Subcutaneous abdominal adipose tissue (tissue), 5 donors: ENCODE data around the gene LRRFIP2.

ENCODE experiments used
- H3K27ac ChIP-seq: one replicate; pipeline ENCODE4 v1.7.0; 2013; ENCODE audit warnings: low read depth, mild to moderate bottlenecking, inconsistent platforms, low read length, moderate library complexity
- H3K27me3 ChIP-seq, 5 donors: one replicate each; pipeline ENCODE4 v1.7.0; 2013; ENCODE audit warnings: low read length in 5 of 5, inconsistent platforms in 1 of 5; ENCODE audit not compliant: control insufficient read depth in 5 of 5, insufficient read depth in 4 of 5
- H3K36me3 ChIP-seq, 5 donors: one replicate each; pipeline ENCODE4 v1.7.0; 2013; ENCODE audit warnings: low read length in 5 of 5; ENCODE audit not compliant: control insufficient read depth in 5 of 5, insufficient read depth in 5 of 5
- H3K4me1 ChIP-seq, 5 donors: one replicate each; pipeline ENCODE4 v1.7.0; 2013; ENCODE audit warnings: low read length in 5 of 5, mild to moderate bottlenecking in 3 of 5, moderate library complexity in 1 of 5; ENCODE audit not compliant: control insufficient read depth in 5 of 5, insufficient read depth in 5 of 5
- H3K4me3 ChIP-seq, 5 donors: one replicate each; pipeline ENCODE4 v1.7.0; 2013; ENCODE audit warnings: low read length in 5 of 5, low read depth in 1 of 5
- H3K9ac ChIP-seq, 5 donors: one replicate each; pipeline ENCODE4 v1.7.0; 2013; ENCODE audit warnings: low read length in 5 of 5, mild to moderate bottlenecking in 4 of 5, moderate library complexity in 3 of 5
- H3K9me3 ChIP-seq, 5 donors: one replicate each; pipeline ENCODE4 v1.7.0; 2013; ENCODE audit warnings: low read length in 5 of 5; ENCODE audit not compliant: control insufficient read depth in 5 of 5
- donor health status: healthy.
- donor health status: healthy.
- donor health status: healthy.
- donor health status: healthy.
- donor health status: healthy.

Gene LRRFIP2

GRCh38 chr3:37029516-37030163 is 144.7 kb downstream of the LRRFIP2 start:
- Histone ChIP-seq H3K9me3 (no peaks in the 10 kb centered on the region), H3K4me3 (no peak overlapping the region), H3K27me3 (no peaks in the 10 kb centered on the region), H3K27ac (no peak overlapping the region), H3K9ac (no peak overlapping the region), H3K36me3 (peaks cover 16 to 69% (median 41%) of the 10 kb centered on the region in 5 donors), H3K4me1 (peaks cover 0 to 10% (median 4%) of the 10 kb centered on the region in 5 donors)

- H3K27me3 ChIP-seq, result no peaks in the 10 kb centered on the region
- H3K4me1 ChIP-seq, result peaks cover 0 to 10% (median 4%) of the 10 kb centered on the region in 5 donors
- H3K27ac ChIP-seq, result no peak overlapping the region
- no peak overlapping the region for H3K4me3 ChIP-seq
- no peaks in the 10 kb centered on the region for H3K9me3 ChIP-seq
- H3K36me3 ChIP-seq, result peaks cover 16 to 70% (median 43%) of the 10 kb centered on the region in 5 donors
- no peak overlapping the region for H3K9ac ChIP-seq
Observed at GRCh38 chr3:37029111-37029510, 145.3 kb downstream of the LRRFIP2 start.

- Histone ChIP-seq H3K4me1 (peaks cover 0 to 10% (median 4%) of the 10 kb centered on the region in 5 donors), H3K27ac (no peak overlapping the region), H3K4me3 (no peak overlapping the region), H3K9me3 (no peaks in the 10 kb centered on the region), H3K27me3 (no peaks in the 10 kb centered on the region), H3K36me3 (peaks cover 18 to 72% (median 47%) of the 10 kb centered on the region in 5 donors), H3K9ac (no peak overlapping the region)
Observed at GRCh38 chr3:37028329-37028728, 146.1 kb downstream of the LRRFIP2 start.

GRCh38 chr3:37026851-37027250 is 147.5 kb downstream of the LRRFIP2 start:
- Histone ChIP-seq H3K27me3 (no peaks in the 10 kb centered on the region), H3K4me3 (no peak overlapping the region), H3K36me3 (peaks cover 12 to 77% (median 60%) of the 10 kb centered on the region in 5 donors), H3K9me3 (no peaks in the 10 kb centered on the region), H3K4me1 (peaks cover 0 to 7% (median 4%) of the 10 kb centered on the region in 5 donors), H3K9ac (no peak overlapping the region), H3K27ac (no peak overlapping the region)

GRCh38 chr3:37025561-37026335 is 148.6 kb downstream of the LRRFIP2 start:
- Histone ChIP-seq H3K9me3 (no peaks in the 10 kb centered on the region), H3K4me1 (peaks cover 0 to 3% (median 0%) of the 10 kb centered on the region in 5 donors), H3K36me3 (peaks cover 15 to 80% (median 65%) of the 10 kb centered on the region in 5 donors), H3K9ac (no peak overlapping the region), H3K4me3 (no peak overlapping the region), H3K27me3 (no peaks in the 10 kb centered on the region), H3K27ac (no peak overlapping the region)

GRCh38 chr3:37024820-37025405 is 149.5 kb downstream of the LRRFIP2 start:
- Histone ChIP-seq H3K9me3 (no peaks in the 10 kb centered on the region), H3K9ac (no peak overlapping the region), H3K36me3 (peaks cover 17 to 85% (median 72%) of the 10 kb centered on the region in 5 donors), H3K27me3 (no peaks in the 10 kb centered on the region), H3K4me3 (no peak overlapping the region), H3K27ac (no peak overlapping the region), H3K4me1 (no peaks in the 10 kb centered on the region)

GRCh38 chr3:37024092-37024491 is 150.3 kb downstream of the LRRFIP2 start:
- peaks cover 17 to 85% (median 70%) of the 10 kb centered on the region in 5 donors for H3K36me3 ChIP-seq
- H3K27me3 ChIP-seq, result no peaks in the 10 kb centered on the region
- no peak overlapping the region for H3K4me3 ChIP-seq
- no peaks in the 10 kb centered on the region for H3K4me1 ChIP-seq
- H3K27ac ChIP-seq, result no peak overlapping the region
- no peak overlapping the region for H3K9ac ChIP-seq
- no peaks in the 10 kb centered on the region for H3K9me3 ChIP-seq

GRCh38 chr3:37017683-37018082 is 156.7 kb downstream of the LRRFIP2 start:
- Histone ChIP-seq H3K36me3 (peaks cover 43 to 90% (median 80%) of the 10 kb centered on the region in 5 donors), H3K27me3 (no peaks in the 10 kb centered on the region), H3K27ac (no peak overlapping the region), H3K9me3 (no peaks in the 10 kb centered on the region), H3K9ac (no peak overlapping the region), H3K4me1 (no peaks in the 10 kb centered on the region), H3K4me3 (no peak overlapping the region)

- H3K4me1 ChIP-seq, result no peaks in the 10 kb centered on the region
- H3K27ac ChIP-seq, result no peak overlapping the region
- H3K9ac ChIP-seq, result no peak overlapping the region
- H3K4me3 ChIP-seq, result no peak overlapping the region
- H3K27me3 ChIP-seq, result no peaks in the 10 kb centered on the region
- H3K9me3 ChIP-seq, result no peaks in the 10 kb centered on the region
- H3K36me3 ChIP-seq, result peaks cover 50 to 90% (median 77%) of the 10 kb centered on the region in 5 donors
Observed at GRCh38 chr3:37016903-37017302, 157.5 kb downstream of the LRRFIP2 start.

- Histone ChIP-seq H3K4me3 (no peak overlapping the region), H3K9ac (no peak overlapping the region), H3K36me3 (peaks cover 52 to 86% (median 69%) of the 10 kb centered on the region in 5 donors), H3K27me3 (no peaks in the 10 kb centered on the region), H3K9me3 (no peaks in the 10 kb centered on the region), H3K27ac (no peak overlapping the region), H3K4me1 (no peaks in the 10 kb centered on the region)
Observed at GRCh38 chr3:37015642-37016041, 158.7 kb downstream of the LRRFIP2 start.
